ENCODE data around the gene PRG3.

DNA sequence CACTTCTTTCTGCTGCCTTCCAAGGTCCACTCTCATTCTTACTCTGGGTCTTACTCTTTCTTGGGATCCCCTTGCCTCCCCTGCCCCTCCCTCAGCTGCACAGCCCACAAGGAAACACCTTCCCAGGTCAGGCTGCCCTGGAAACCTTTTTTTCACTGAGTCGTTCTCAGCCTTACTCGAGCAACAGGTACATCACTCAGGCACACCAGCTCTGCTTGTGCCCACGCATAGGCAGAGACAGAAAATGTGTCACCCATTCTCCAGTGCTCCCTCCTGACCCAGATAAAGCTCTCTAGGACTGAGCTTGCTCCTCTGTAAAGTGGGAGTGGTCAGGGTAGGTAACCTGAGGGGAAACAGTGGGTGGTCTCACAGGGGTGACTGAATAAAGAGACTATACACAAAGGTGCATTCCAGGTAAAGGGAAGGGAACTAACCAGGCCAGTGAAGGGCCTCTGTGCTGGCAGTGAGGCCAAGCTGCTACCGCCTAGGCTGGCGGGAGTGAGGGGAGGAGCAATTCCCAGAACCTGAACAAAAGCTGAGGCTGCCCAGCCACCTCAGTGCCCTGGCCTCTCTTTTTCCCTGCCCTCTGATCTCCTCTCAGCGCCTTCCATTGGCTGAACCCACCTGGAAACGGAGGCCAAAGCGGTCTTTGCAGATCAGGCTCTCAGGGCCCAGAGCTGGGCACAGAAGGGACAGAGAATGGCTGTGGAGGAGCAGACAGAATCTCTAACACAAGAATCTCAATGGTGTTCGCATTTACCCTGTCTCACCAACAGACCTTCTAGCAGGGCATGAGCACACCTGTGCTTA, 15.9 kb downstream of the PRG3 start:
- TF ChIP-seq EZH2phosphoT487 (IDR thresholded peaks at IDR 0.05; ENCODE audit: borderline replicate concordance), result no peak
- TF ChIP-seq, protein P1, sequence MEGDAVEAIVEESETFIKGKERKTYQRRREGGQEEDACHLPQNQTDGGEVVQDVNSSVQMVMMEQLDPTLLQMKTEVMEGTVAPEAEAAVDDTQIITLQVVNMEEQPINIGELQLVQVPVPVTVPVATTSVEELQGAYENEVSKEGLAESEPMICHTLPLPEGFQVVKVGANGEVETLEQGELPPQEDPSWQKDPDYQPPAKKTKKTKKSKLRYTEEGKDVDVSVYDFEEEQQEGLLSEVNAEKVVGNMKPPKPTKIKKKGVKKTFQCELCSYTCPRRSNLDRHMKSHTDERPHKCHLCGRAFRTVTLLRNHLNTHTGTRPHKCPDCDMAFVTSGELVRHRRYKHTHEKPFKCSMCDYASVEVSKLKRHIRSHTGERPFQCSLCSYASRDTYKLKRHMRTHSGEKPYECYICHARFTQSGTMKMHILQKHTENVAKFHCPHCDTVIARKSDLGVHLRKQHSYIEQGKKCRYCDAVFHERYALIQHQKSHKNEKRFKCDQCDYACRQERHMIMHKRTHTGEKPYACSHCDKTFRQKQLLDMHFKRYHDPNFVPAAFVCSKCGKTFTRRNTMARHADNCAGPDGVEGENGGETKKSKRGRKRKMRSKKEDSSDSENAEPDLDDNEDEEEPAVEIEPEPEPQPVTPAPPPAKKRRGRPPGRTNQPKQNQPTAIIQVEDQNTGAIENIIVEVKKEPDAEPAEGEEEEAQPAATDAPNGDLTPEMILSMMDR (conservative IDR thresholded peaks at IDR 0.05; ENCODE audit: low read length), result no peak
